K562 (cell line): ENCODE data around the gene PRMT3. TPM values are rescaled to one million over a fixed set of nuclear protein-coding genes. Genes with fewer than 3 reads are reported as not detected.
A peak's percentile ranks its signal among the peaks of the same experiment; 100 is the strongest.

Experiments
- ATAC-seq: fragments of 200-7000 bp; cut with Tn5 transposase; 3 replicates; pipeline ENCODE4 v1.9.1; 2020; ENCODE audit warnings: moderate library complexity
- BruUV-seq: library from RNA; stranded (reverse); fragments of 400-500 nt; replicated peaks from 2 replicates; lab custom pipeline; 2021; lab: Mats Ljungman, UMichigan
- CTCF ChIA-PET: fragments of 300-600 bp; formaldehyde crosslinking; extraction: SDS; loops from one replicate; lab custom pipeline; 2021; ENCODE audit warnings: low intra/inter-chr PET ratio; lab: Yijun Ruan, JAX
- POLR2A ChIA-PET: fragments of 300-600, 350-650 bp; sonication (Branson Sonifier 250); formaldehyde crosslinking; extraction: SDS; loops from one replicate; lab custom pipeline; 2021; ENCODE audit warnings: antibody characterized with exemption, inconsistent platforms; lab: Yijun Ruan, JAX
- DNase-seq, 4 experiments: peaks; one replicate each; pipeline versions ENCODE4 v3.0.0 to v3.0.0-alpha.2; 2011 to 2018; ENCODE audit warnings: low spot score in 3 of 4, mixed read lengths in 3 of 4; ENCODE audit errors: extremely low read depth in 1 of 4
- FAIRE-seq: peaks from 2 replicates; lab custom pipeline; 2011; peaks lifted over from hg19 to GRCh38; lab: Jason Lieb, UNC
- H2AFZ ChIP-seq: 2 replicates; pipeline ENCODE4 v1.6.0; 2011; ENCODE audit warnings: low read depth, low read length, control low read depth, inconsistent platforms
- H3K27ac ChIP-seq: fragments of 200-600 bp; 3 replicates; pipeline ENCODE4 v1.8.0; 2011; ENCODE audit warnings: low read depth, mild to moderate bottlenecking, control low read depth, inconsistent platforms, low read length, moderate library complexity, mixed read lengths; ENCODE audit errors: extremely low read depth
- H3K27me3 ChIP-seq, 2 experiments: fragments of 300-600 bp in 1 of 2; 2 replicates in 1 of 2; 3 replicates in 1 of 2; pipeline versions ENCODE4 v1.6.0 to v1.8.0; 2011; ENCODE audit warnings: inconsistent platforms in 2 of 2, low read length in 2 of 2, mild to moderate bottlenecking in 1 of 2, mixed read lengths in 1 of 2, moderate library complexity in 1 of 2; ENCODE audit not compliant: control insufficient read depth in 2 of 2, insufficient read depth in 2 of 2
- H3K36me3 ChIP-seq: fragments of 300-600 bp; 3 replicates; pipeline ENCODE4 v1.8.0; 2011; ENCODE audit warnings: mild to moderate bottlenecking, low read length, inconsistent platforms; ENCODE audit not compliant: control insufficient read depth, insufficient read depth
- H3K4me1 ChIP-seq, 2 experiments: fragments of 200-600 bp in 1 of 2; replicated peaks in 1 of 2; 2 replicates in 1 of 2; 3 replicates in 1 of 2; pipeline versions ENCODE4 v1.5.1 to v1.8.0; 2011; ENCODE audit warnings: inconsistent platforms in 2 of 2, low read length in 2 of 2, mild to moderate bottlenecking in 1 of 2, mixed read lengths in 1 of 2, moderate library complexity in 1 of 2; ENCODE audit not compliant: control insufficient read depth in 2 of 2, insufficient read depth in 2 of 2
- H3K4me2 ChIP-seq: 2 replicates; pipeline ENCODE4 v1.6.1; 2011; ENCODE audit warnings: low read length, control low read depth, inconsistent platforms, mixed read lengths; ENCODE audit not compliant: insufficient read depth
- H3K4me3 ChIP-seq: fragments of 200-600 bp; sonication (generic), shearing (Covaris generic); 2 replicates; pipeline ENCODE4 v1.5.1; 2016; ENCODE audit warnings: control low read depth, inconsistent platforms
- H3K79me2 ChIP-seq: fragments of 200-600 bp; 3 replicates; pipeline ENCODE4 v1.8.0; 2011; ENCODE audit warnings: low read length, inconsistent platforms; ENCODE audit not compliant: control insufficient read depth, insufficient read depth
- H3K9ac ChIP-seq, 2 experiments: 2 replicates each; pipeline versions ENCODE4 v1.6.0 to v1.6.1; 2011; ENCODE audit warnings: low read depth in 2 of 2, low read length in 2 of 2, control low read depth in 1 of 2, inconsistent platforms in 1 of 2, mild to moderate bottlenecking in 1 of 2, mixed read lengths in 1 of 2; ENCODE audit not compliant: insufficient read depth in 1 of 2
- H3K9me1 ChIP-seq: one replicate; pipeline ENCODE4 v1.6.0; 2011; ENCODE audit warnings: inconsistent platforms, mild to moderate bottlenecking, low read length, moderate library complexity; ENCODE audit not compliant: control insufficient read depth, insufficient read depth
- H3K9me3 ChIP-seq: replicated peaks from 2 replicates; pipeline ENCODE4 v1.5.1; 2011; ENCODE audit warnings: low read depth, low read length, inconsistent platforms; ENCODE audit not compliant: control insufficient read depth, insufficient read depth
- H4K20me1 ChIP-seq: replicated peaks from 2 replicates; pipeline ENCODE4 v1.6.1; 2011; ENCODE audit warnings: low read length, inconsistent platforms, mixed read lengths; ENCODE audit not compliant: control insufficient read depth, insufficient read depth
- FOS ChIP-seq: IDR thresholded peaks from 3 replicates; pipeline ENCODE4 v1.6.1; 2011; ENCODE audit not compliant: insufficient read length; ENCODE audit errors: extremely low read depth
- HSF4 ChIP-seq: fragments of 250-450 bp; sonication (Bioruptor Pico); IDR thresholded peaks from 2 replicates; pipeline ENCODE4 v2.1.2; 2022; ENCODE audit warnings: mild to moderate bottlenecking, moderate library complexity, borderline replicate concordance
- KDM1A ChIP-seq, 2 experiments: fragments of 450-650 bp; IDR thresholded peaks; 2 replicates each; pipeline ENCODE4 v1.6.1; 2016; ENCODE audit warnings: mild to moderate bottlenecking in 2 of 2
- POLR3A ChIP-seq: IDR thresholded peaks from 2 replicates; pipeline ENCODE4 v1.6.1; 2011; ENCODE audit warnings: borderline replicate concordance, mild to moderate bottlenecking, moderate library complexity; ENCODE audit not compliant: insufficient read length, insufficient read depth; ENCODE audit errors: extremely low read depth
- RREB1 ChIP-seq: fragments of 250-450 bp; sonication (Bioruptor Pico); IDR thresholded peaks from 2 replicates; pipeline ENCODE4 v1.4.0; 2020
- ZNF696 ChIP-seq: fragments of 250-450 bp; sonication (Bioruptor Pico); conservative IDR thresholded peaks from 2 replicates; pipeline ENCODE4 v1.4.0; 2020; ENCODE audit warnings: mild to moderate bottlenecking, moderate library complexity
- WGBS: fragments of 100-300 bp; shearing (Covaris generic); methylation state at CpG from one replicate; pipeline ENCODE4 v1.1.6; 2016; ENCODE audit warnings: low coverage, mixed read lengths; ENCODE audit not compliant: insufficient coverage; ENCODE audit errors: missing lambda C conversion rate; 5-methylcytosine and 5-hydroxymethylcytosine counted together
- in situ Hi-C: fragments of 300-500 bp; cut with MboI; formaldehyde crosslinking; loops from 4 replicates; pipeline ENCODE4 v1.15.0; 2018; ENCODE audit warnings: inconsistent platforms, mixed read lengths
- intact Hi-C: fragments of 100-400 bp; cut with micrococcal nuclease; formaldehyde crosslinking; loops from 2 replicates; pipeline ENCODE4 v1.14.2; 2022
- polyA plus RNA-seq, 8 experiments: library from polyadenylated mRNA; depleted of rRNA in 4 of 8; stranded (reverse) in 5 of 8; unstranded in 3 of 8; fragments of >200 nt; fragmentation: Nextera tagmentation in 2 of 8; fragmentation: Illumina TruSeq in 1 of 8; extraction: Ambion mirVana in 2 of 8; extraction: Trizol in 1 of 8; gene quantifications; 2 replicates each; pipeline versions ENCODE4 v1.2.1 to v1.2.3, GENCODE V29; 2011 to 2014; ENCODE audit warnings: inconsistent platforms in 1 of 8, missing spikeins in 1 of 8
- total RNA-seq, 7 experiments: library from RNA; depleted of rRNA in 6 of 7; stranded (reverse); fragments of >200 nt in 6 of 7; fragmentation: Illumina TruSeq in 2 of 7; extraction: Trizol in 2 of 7; gene quantifications; 2 replicates each; pipeline versions ENCODE4 v1.2.1 to v1.2.3, GENCODE V29; 2011 to 2021; ENCODE audit warnings: low replicate concordance in 1 of 7
- TF ChIP-seq, protein P1 (sequence below): fragments of 450-650 bp; IDR thresholded peaks from 2 replicates; pipeline ENCODE4 v1.6.1; 2016

PRMT3 gene
- total and polyA plus RNA-seq, 9 of the 15 experiments (the other 6 are each of a cell fraction or from before 2014, with no cell fraction given) = 24.0 to 62.1 (median 44.7) TPM

DNA sequence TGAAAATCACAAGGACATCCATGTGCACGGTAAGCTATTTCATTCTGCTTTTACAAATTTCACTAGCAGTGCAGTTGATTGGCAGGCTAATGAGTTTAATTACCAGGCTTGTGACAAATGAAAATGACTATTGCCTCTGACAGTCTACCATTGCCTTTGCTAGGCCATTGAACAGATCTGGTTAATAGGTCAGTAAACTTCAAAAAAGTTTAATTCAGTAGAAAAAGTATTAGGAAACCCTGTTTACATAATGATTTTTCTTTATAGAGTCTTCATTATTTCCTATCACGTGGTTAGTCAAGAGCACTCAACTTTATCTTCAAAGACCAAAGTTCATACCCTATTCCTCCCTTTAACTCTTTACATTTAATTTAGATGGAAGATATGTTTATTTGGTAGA, 77.0 kb downstream of the PRMT3 start:
- in situ Hi-C loops = no loop called here
- Histone ChIP-seq H3K9me1 (no peaks in the 10 kb centered on the region), H3K27ac (no peak overlapping the region), H3K4me1 (peaks cover 11 to 32% of the 10 kb centered on the region in 2 experiments; a peak in 4 of 5 replicates), H3K9me3 (no peaks in the 10 kb centered on the region), H3K27me3 (no peaks in the 10 kb centered on the region), H2AFZ (no peak overlapping the region), H3K4me3 (no peak overlapping the region), H3K4me2 (no peak overlapping the region), H4K20me1 (no peaks in the 10 kb centered on the region), H3K36me3 (peaks cover 47% of the 10 kb centered on the region), H3K9ac (no peak overlapping the region), H3K79me2 (peaks cover 20% of the 10 kb centered on the region; the same call in 2 of the 3 replicates)
- DNase-seq = no peak
- intact Hi-C loops = no loop called here
- WGBS = 66% methylated on average over 2 of the region's 2 CpGs
- TF ChIP-seq ZNF696 = no peak
- no peak for TF ChIP-seq FOS
- TF ChIP-seq, protein P1, sequence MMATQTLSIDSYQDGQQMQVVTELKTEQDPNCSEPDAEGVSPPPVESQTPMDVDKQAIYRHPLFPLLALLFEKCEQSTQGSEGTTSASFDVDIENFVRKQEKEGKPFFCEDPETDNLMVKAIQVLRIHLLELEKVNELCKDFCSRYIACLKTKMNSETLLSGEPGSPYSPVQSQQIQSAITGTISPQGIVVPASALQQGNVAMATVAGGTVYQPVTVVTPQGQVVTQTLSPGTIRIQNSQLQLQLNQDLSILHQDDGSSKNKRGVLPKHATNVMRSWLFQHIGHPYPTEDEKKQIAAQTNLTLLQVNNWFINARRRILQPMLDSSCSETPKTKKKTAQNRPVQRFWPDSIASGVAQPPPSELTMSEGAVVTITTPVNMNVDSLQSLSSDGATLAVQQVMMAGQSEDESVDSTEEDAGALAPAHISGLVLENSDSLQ = peak; percentile 42; the same call in 1 of the 2 replicates
- ChIA-PET CTCF (no interaction called here), POLR2A (no interaction called here)
- no TSS peak for BruUV-seq
- FAIRE-seq = no peak
- no peak for ATAC-seq

DNA sequence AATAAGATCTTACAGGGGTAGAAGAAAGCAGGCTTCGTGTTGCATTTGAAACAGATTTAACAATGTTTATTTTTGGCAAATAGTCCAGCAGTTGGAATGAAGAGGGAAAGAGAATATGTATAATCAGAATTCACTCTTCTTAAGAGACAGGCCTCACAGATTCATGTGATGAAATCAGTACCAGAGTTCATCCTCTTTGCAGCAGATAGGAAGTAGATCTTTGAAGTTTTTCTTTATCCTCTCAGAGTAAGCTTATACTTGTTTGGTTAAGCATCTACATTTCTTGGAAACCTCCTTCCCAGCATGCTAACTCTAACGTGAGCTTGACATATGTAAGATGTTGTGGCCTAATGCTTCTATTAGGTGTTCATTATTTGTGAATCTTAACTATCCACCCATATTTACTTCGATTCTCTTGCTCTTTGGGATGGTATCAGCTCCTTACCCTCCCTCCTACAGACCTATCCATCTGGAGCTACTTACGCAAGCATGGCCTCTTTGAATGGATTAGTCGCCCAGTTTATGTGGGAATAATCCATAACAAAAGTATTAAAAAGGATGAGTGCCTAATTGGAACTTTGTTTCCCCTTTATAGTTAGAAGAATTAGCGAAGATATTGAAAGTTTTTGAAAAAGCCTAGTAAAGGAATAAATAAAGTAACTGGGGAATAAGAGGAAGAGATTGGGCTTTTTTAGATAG, 80.1 kb downstream of the PRMT3 start:
- Histone ChIP-seq H3K79me2 (peaks cover 11% of the 10 kb centered on the region; the same call in 2 of the 3 replicates), H2AFZ (no peak overlapping the region), H3K9ac (no peak overlapping the region), H3K4me2 (no peak overlapping the region), H3K27ac (no peak overlapping the region), H3K36me3 (peaks cover 50% of the 10 kb centered on the region), H3K4me3 (no peak overlapping the region), H3K9me1 (no peaks in the 10 kb centered on the region), H3K4me1 (peaks cover 0 to 5% of the 10 kb centered on the region in 2 experiments; a peak in 2 of 5 replicates), H3K9me3 (no peaks in the 10 kb centered on the region), H4K20me1 (no peaks in the 10 kb centered on the region), H3K27me3 (no peaks in the 10 kb centered on the region)
- peak; percentile 33; the same call in 1 of the 3 replicates for ATAC-seq
- ChIA-PET CTCF (no interaction called here), POLR2A (interaction anchor here (0.6 to 1.3 kb wide), 4 partner anchors 8 to 522 kb away, joined by 3 to 8 read pairs (median 4); no protein-coding TSS in a partner anchor)
- WGBS = 66% methylated on average over 6 of the region's 6 CpGs
- DNase-seq = no peak
- intact Hi-C loops = no loop called here
- BruUV-seq = no TSS peak
- no peak for TF ChIP-seq POLR3A
- TF ChIP-seq KDM1A (IDR thresholded peaks at IDR 0.05) = 0 out of 4 replicates have a peak, but pooled peaks of 1 of the 2 experiments have one; percentile 14
- TF ChIP-seq RREB1 (CRISPR knock-in tag) = no peak
- TF ChIP-seq HSF4 = no peak
- in situ Hi-C loops = no loop called here
- no peak for FAIRE-seq
